SK-N-MC (cell line): ENCODE measurements around the gene FTH1.

Experiments
- DNase-seq: peaks from one replicate; pipeline ENCODE4 v3.0.0-alpha.2; 2011; ENCODE audit warnings: low read depth, low spot score
- H3K27ac ChIP-seq: fragments of 200-600 bp; sonication (generic); 2 replicates; pipeline ENCODE4 v1.5.1; 2016; ENCODE audit warnings: mixed run types
- H3K36me3 ChIP-seq: fragments of 200-600 bp; sonication (generic); 2 replicates; pipeline ENCODE4 v1.6.1; 2017; ENCODE audit warnings: antibody characterized with exemption, low read length, mixed read lengths; ENCODE audit not compliant: insufficient read depth
- H3K4me3 ChIP-seq: fragments of 200-600 bp; sonication (generic); 2 replicates; pipeline ENCODE4 v1.5.1; 2016
- H3K9ac ChIP-seq: fragments of 200-600 bp; sonication (generic); 2 replicates; pipeline ENCODE4 v1.8.0; 2017; ENCODE audit warnings: mixed run types, mixed read lengths; ENCODE audit not compliant: insufficient read length
- H3K9me3 ChIP-seq: fragments of 200-600 bp; sonication (generic); 2 replicates; pipeline ENCODE4 v1.6.1; 2017; ENCODE audit warnings: low read depth, mild to moderate bottlenecking, antibody characterized with exemption, low read length, moderate library complexity, mixed read lengths
- EZH2 ChIP-seq: fragments of 200-600 bp; sonication (generic); IDR thresholded peaks from one replicate; pipeline ENCODE4 v1.6.1; 2017; ENCODE audit warnings: antibody characterized with exemption
- FOXP2 ChIP-seq: optimal IDR thresholded peaks from 2 replicates; pipeline ENCODE3; 2011; ENCODE audit warnings: mild to moderate bottlenecking, moderate library complexity; ENCODE audit not compliant: insufficient read depth; ENCODE audit errors: extremely low read length, control extremely low read depth
- POLR2AphosphoS5 ChIP-seq: IDR thresholded peaks from 2 replicates; pipeline ENCODE4 v1.6.1; 2012; ENCODE audit warnings: mild to moderate bottlenecking, low read depth, low read length, borderline replicate concordance

FTH1 gene

GRCh38 chr11:61967116-61967923 lies at the start of gene FTH1:
FTH1 (minus strand) TSS chr11:61967634; CDS start chr11:61967425, 209 bp downstream.
- no peaks in the 10 kb centered on the region for H3K9me3 ChIP-seq
- peak within 1 kb of the TSS; percentile 88 for H3K9ac ChIP-seq
- H3K4me3 ChIP-seq, result peak within 1 kb of the TSS; percentile 89
- H3K36me3 ChIP-seq, result peaks cover 39% of the 10 kb centered on the region
- TF ChIP-seq POLR2AphosphoS5 (peak; percentile 89), FOXP2 (no peak)
- peak within 1 kb of the TSS; percentile 72 for H3K27ac ChIP-seq
- no peak for DNase-seq

- TF ChIP-seq EZH2 (no peak), POLR2AphosphoS5 (no peak), FOXP2 (no peak)
- no peak overlapping the region for H3K27ac ChIP-seq
- H3K4me3 ChIP-seq, result no peak overlapping the region
- no peaks in the 10 kb centered on the region for H3K36me3 ChIP-seq
- no peaks in the 10 kb centered on the region for H3K9me3 ChIP-seq
- H3K9ac ChIP-seq, result no peak overlapping the region
- DNase-seq, result no peak
Observed at GRCh38 chr11:62015615-62016014, 48.2 kb upstream of the FTH1 start.

GRCh38 chr11:62013537-62014476 lies 46.4 kb upstream of the FTH1 start:
- Histone ChIP-seq H3K4me3 (no peak overlapping the region), H3K36me3 (no peaks in the 10 kb centered on the region), H3K9ac (no peak overlapping the region), H3K27ac (no peak overlapping the region), H3K9me3 (no peaks in the 10 kb centered on the region)
- no peak for TF ChIP-seq EZH2
- TF ChIP-seq POLR2AphosphoS5, result no peak
- TF ChIP-seq FOXP2, result no peak
- no peak for DNase-seq

GRCh38 chr11:62012832-62013461 lies 45.5 kb upstream of the FTH1 start:
- H3K4me3 ChIP-seq, result no peak overlapping the region
- no peaks in the 10 kb centered on the region for H3K9me3 ChIP-seq
- no peaks in the 10 kb centered on the region for H3K36me3 ChIP-seq
- no peak for TF ChIP-seq POLR2AphosphoS5
- TF ChIP-seq EZH2, result no peak
- TF ChIP-seq FOXP2, result no peak
- DNase-seq, result no peak
- H3K27ac ChIP-seq, result no peak overlapping the region
- H3K9ac ChIP-seq, result no peak overlapping the region

- no peaks in the 10 kb centered on the region for H3K9me3 ChIP-seq
- H3K4me3 ChIP-seq, result no peak overlapping the region
- TF ChIP-seq POLR2AphosphoS5 (no peak), FOXP2 (no peak), EZH2 (no peak)
- H3K27ac ChIP-seq, result no peak overlapping the region
- no peaks in the 10 kb centered on the region for H3K36me3 ChIP-seq
- H3K9ac ChIP-seq, result no peak overlapping the region
- no peak for DNase-seq
Observed at GRCh38 chr11:62012451-62012831, 45.0 kb upstream of the FTH1 start.

GRCh38 chr11:62011881-62012280 lies 44.4 kb upstream of the FTH1 start:
- no peak for TF ChIP-seq POLR2AphosphoS5
- no peak for TF ChIP-seq FOXP2
- no peak for TF ChIP-seq EZH2
- no peak overlapping the region for H3K9ac ChIP-seq
- H3K9me3 ChIP-seq, result no peaks in the 10 kb centered on the region
- no peak for DNase-seq
- H3K27ac ChIP-seq, result no peak overlapping the region
- no peaks in the 10 kb centered on the region for H3K36me3 ChIP-seq
- H3K4me3 ChIP-seq, result no peak overlapping the region

- no peak overlapping the region for H3K27ac ChIP-seq
- no peaks in the 10 kb centered on the region for H3K9me3 ChIP-seq
- TF ChIP-seq POLR2AphosphoS5, result no peak
- no peak for TF ChIP-seq EZH2
- TF ChIP-seq FOXP2, result no peak
- H3K9ac ChIP-seq, result no peak overlapping the region
- H3K4me3 ChIP-seq, result no peak overlapping the region
- no peaks in the 10 kb centered on the region for H3K36me3 ChIP-seq
- no peak for DNase-seq
Observed at GRCh38 chr11:62010935-62011528, 43.6 kb upstream of the FTH1 start.

- Histone ChIP-seq H3K27ac (no peak overlapping the region), H3K36me3 (no peaks in the 10 kb centered on the region), H3K9ac (no peak overlapping the region), H3K9me3 (no peaks in the 10 kb centered on the region), H3K4me3 (no peak overlapping the region)
- TF ChIP-seq POLR2AphosphoS5 (no peak), FOXP2 (no peak), EZH2 (no peak)
- DNase-seq, result no peak
Observed at GRCh38 chr11:62008193-62008592, 40.8 kb upstream of the FTH1 start.
